HG03460 (cell line): ENCODE data around the gene VN1R5.
"Not testable (repeated sequence)": the region's sequence is repeated elsewhere in the genome, so short reads cannot be mapped to it uniquely, and the experiment has no call there.

Experiments
- ATAC-seq: cut with Tn5 transposase; IDR thresholded peaks from one replicate; pipeline ENCODE4 v1.9.1; 2021; ENCODE audit not compliant: unreplicated experiment

Gene VN1R5

GRCh38 chr1:247270003-247270402, 14.1 kb downstream of the VN1R5 start:
- ATAC-seq, result no peak

- no peak for ATAC-seq
Observed at GRCh38 chr1:247273013-247273412, 17.1 kb downstream of the VN1R5 start.

- no peak for ATAC-seq
Observed at GRCh38 chr1:247274605-247275256, 18.9 kb downstream of the VN1R5 start.

- ATAC-seq, result no peak
Observed at GRCh38 chr1:247277191-247277590, 21.3 kb downstream of the VN1R5 start.

GRCh38 chr1:247281001-247281574, 25.2 kb downstream of the VN1R5 start:
- ATAC-seq, result no peak

GRCh38 chr1:247286134-247286670, 30.3 kb downstream of the VN1R5 start:
- ATAC-seq, result no peak

GRCh38 chr1:247287460-247287859, 31.6 kb downstream of the VN1R5 start:
- ATAC-seq, result no peak

- no peak for ATAC-seq
Observed at GRCh38 chr1:247288341-247288740, 32.5 kb downstream of the VN1R5 start.

- not testable (repeated sequence) for ATAC-seq
Observed at GRCh38 chr1:247289274-247289892, 33.5 kb downstream of the VN1R5 start.

- no peak for ATAC-seq
Observed at GRCh38 chr1:247290576-247290975, 34.7 kb downstream of the VN1R5 start.

- ATAC-seq, result no peak
Observed at GRCh38 chr1:247291161-247291560, 35.3 kb downstream of the VN1R5 start.

GRCh38 chr1:247291833-247292561, 36.1 kb downstream of the VN1R5 start:
- no peak for ATAC-seq

GRCh38 chr1:247293047-247293446, 37.2 kb downstream of the VN1R5 start:
- ATAC-seq, result no peak

- no peak for ATAC-seq
Observed at GRCh38 chr1:247294282-247294681, 38.4 kb downstream of the VN1R5 start.

GRCh38 chr1:247295274-247295684, 39.4 kb downstream of the VN1R5 start:
- ATAC-seq, result no peak

- ATAC-seq, result no peak
Observed at GRCh38 chr1:247295746-247296145, 39.9 kb downstream of the VN1R5 start.

- ATAC-seq, result no peak
Observed at GRCh38 chr1:247296599-247297180, 40.8 kb downstream of the VN1R5 start.

GRCh38 chr1:247297263-247298123, 41.6 kb downstream of the VN1R5 start:
- ATAC-seq, result no peak

- no peak for ATAC-seq
Observed at GRCh38 chr1:247298124-247298481, 42.2 kb downstream of the VN1R5 start.

- no peak for ATAC-seq
Observed at GRCh38 chr1:247298701-247299100, 42.8 kb downstream of the VN1R5 start.
